Upper lobe of right lung (tissue), 1 donor: ENCODE results near the gene CDH13. TPM values are rescaled to one million over a fixed set of nuclear protein-coding genes. Genes with fewer than 3 reads are reported as not detected.
A peak's percentile ranks its signal among the peaks of the same experiment; 100 is the strongest.

Experiments
- ATAC-seq: fragments of 200-7000 bp; cut with Tn5 transposase; one replicate; pipeline ENCODE4 v1.9.1; 2020; ENCODE audit warnings: mild to moderate bottlenecking, moderate library complexity
- DNase-seq: peaks from one replicate; pipeline ENCODE4 v3.0.0-alpha.2; 2020
- H3K27ac ChIP-seq: fragments of 200-600 bp; one replicate; pipeline ENCODE4 v1.8.0; 2022
- H3K27me3 ChIP-seq: fragments of 200-600 bp; one replicate; pipeline ENCODE4 v1.8.0; 2022; ENCODE audit warnings: mild to moderate bottlenecking
- H3K36me3 ChIP-seq: fragments of 200-600 bp; one replicate; pipeline ENCODE4 v1.8.0; 2022
- H3K4me1 ChIP-seq: fragments of 200-600 bp; one replicate; pipeline ENCODE4 v1.8.0; 2022
- H3K4me3 ChIP-seq: fragments of 200-600 bp; one replicate; pipeline ENCODE4 v1.8.0; 2022; ENCODE audit warnings: mild to moderate bottlenecking
- H3K9me3 ChIP-seq: fragments of 200-600 bp; one replicate; pipeline ENCODE4 v1.8.0; 2022
- intact Hi-C: fragments of 100-400 bp; cut with DNase I; formaldehyde crosslinking; loops from one replicate; pipeline ENCODE4 v1.11.0; 2022
- total RNA-seq: library from RNA; stranded (reverse); fragmentation: NEBNext Ultra II Directional; extraction: Animal tissue kit (Norgen Biotek cat#: 25700); gene quantifications from one replicate; pipeline ENCODE4 v1.2.1, GENCODE V29; 2021
- TF ChIP-seq, protein P1 (sequence below): fragments of 200-600 bp; IDR thresholded peaks from one replicate; pipeline ENCODE4 v1.8.0; 2022; ENCODE audit warnings: antibody characterized with exemption
- donor health status: DM: no; HTN: yes; CAD: no; lungs with severe emphysema.

Gene CDH13
- total RNA-seq, 1 donor from 2014 or later: 27.2 TPM

- Histone ChIP-seq H3K4me3 (no peak overlapping the region), H3K4me1 (no peaks in the 10 kb centered on the region), H3K27me3 (no peaks in the 10 kb centered on the region), H3K36me3 (no peaks in the 10 kb centered on the region), H3K9me3 (no peaks in the 10 kb centered on the region), H3K27ac (no peak overlapping the region)
- DNase-seq (no peak), ATAC-seq (no peak)
- intact Hi-C loops: no loop called here
- TF ChIP-seq, protein P1, sequence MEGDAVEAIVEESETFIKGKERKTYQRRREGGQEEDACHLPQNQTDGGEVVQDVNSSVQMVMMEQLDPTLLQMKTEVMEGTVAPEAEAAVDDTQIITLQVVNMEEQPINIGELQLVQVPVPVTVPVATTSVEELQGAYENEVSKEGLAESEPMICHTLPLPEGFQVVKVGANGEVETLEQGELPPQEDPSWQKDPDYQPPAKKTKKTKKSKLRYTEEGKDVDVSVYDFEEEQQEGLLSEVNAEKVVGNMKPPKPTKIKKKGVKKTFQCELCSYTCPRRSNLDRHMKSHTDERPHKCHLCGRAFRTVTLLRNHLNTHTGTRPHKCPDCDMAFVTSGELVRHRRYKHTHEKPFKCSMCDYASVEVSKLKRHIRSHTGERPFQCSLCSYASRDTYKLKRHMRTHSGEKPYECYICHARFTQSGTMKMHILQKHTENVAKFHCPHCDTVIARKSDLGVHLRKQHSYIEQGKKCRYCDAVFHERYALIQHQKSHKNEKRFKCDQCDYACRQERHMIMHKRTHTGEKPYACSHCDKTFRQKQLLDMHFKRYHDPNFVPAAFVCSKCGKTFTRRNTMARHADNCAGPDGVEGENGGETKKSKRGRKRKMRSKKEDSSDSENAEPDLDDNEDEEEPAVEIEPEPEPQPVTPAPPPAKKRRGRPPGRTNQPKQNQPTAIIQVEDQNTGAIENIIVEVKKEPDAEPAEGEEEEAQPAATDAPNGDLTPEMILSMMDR: no peak
Observed at GRCh38 chr16:83700918-83701317, 1074.1 kb downstream of the CDH13 start.

GRCh38 chr16:83701494-83701893 is 1074.7 kb downstream of the CDH13 start:
- TF ChIP-seq, protein P1: no peak
- Histone ChIP-seq H3K36me3 (no peaks in the 10 kb centered on the region), H3K4me3 (no peak overlapping the region), H3K27ac (no peak overlapping the region), H3K9me3 (no peaks in the 10 kb centered on the region), H3K4me1 (no peaks in the 10 kb centered on the region), H3K27me3 (no peaks in the 10 kb centered on the region)
- intact Hi-C loops: no loop called here
- DNase-seq (peak; percentile 75), ATAC-seq (peak; percentile 70)

DNA sequence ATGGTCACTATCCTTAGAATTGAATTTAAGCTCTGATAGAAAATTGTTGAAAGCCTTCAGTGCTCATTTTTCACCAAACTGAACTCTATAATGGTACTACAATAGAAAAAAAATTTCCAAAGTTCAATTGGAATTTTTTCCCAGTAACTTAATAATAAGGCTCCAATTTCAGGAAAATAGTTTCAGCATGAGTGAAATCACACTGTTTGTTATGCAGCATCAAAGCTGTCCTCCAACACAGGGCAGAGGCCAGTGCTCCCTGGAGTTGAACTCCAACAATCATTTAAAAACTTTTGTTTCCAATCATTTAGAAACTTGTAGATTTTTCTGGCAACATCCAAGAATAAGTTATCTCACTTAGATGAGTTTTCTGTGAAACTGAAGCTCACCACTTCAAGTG is 1077.9 kb downstream of the CDH13 start:
- ATAC-seq: no peak
- H3K27me3 ChIP-seq: no peaks in the 10 kb centered on the region
- intact Hi-C loops: no loop called here
- H3K4me1 ChIP-seq: no peaks in the 10 kb centered on the region
- H3K36me3 ChIP-seq: no peaks in the 10 kb centered on the region
- no peak for DNase-seq
- TF ChIP-seq, protein P1: no peak
- H3K9me3 ChIP-seq: no peaks in the 10 kb centered on the region
- H3K27ac ChIP-seq: no peak overlapping the region
- H3K4me3 ChIP-seq: no peak overlapping the region

GRCh38 chr16:83705856-83706255 is 1079.1 kb downstream of the CDH13 start:
- TF ChIP-seq, protein P1: no peak
- intact Hi-C loops: no loop called here
- Histone ChIP-seq H3K4me1 (no peaks in the 10 kb centered on the region), H3K27ac (no peak overlapping the region), H3K36me3 (no peaks in the 10 kb centered on the region), H3K4me3 (no peak overlapping the region), H3K9me3 (no peaks in the 10 kb centered on the region), H3K27me3 (no peaks in the 10 kb centered on the region)
- no peak for ATAC-seq
- no peak for DNase-seq

DNA sequence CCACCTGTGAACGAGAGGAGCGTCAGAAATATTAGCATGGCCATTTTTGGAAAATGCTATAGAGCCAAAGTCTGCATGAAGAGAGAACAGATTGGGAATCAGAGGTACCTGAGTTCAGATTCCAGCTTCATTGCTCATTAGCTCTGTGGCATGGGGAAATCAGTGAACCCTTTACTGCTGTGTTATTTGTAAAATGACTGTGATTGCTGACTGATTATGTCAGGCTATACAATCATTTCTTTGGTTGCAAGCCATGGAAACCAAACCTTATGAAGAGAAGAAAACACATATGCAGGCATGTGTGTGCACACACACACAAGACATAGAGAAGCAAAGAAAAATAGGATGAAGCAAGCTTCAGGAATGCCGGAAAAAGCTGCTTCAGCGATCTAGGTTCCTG is 1079.6 kb downstream of the CDH13 start:
- Histone ChIP-seq H3K4me1 (no peaks in the 10 kb centered on the region), H3K4me3 (no peak overlapping the region), H3K36me3 (no peaks in the 10 kb centered on the region), H3K27me3 (no peaks in the 10 kb centered on the region), H3K9me3 (no peaks in the 10 kb centered on the region), H3K27ac (no peak overlapping the region)
- ATAC-seq (no peak), DNase-seq (no peak)
- TF ChIP-seq, protein P1: no peak
- intact Hi-C loops: no loop called here

DNA sequence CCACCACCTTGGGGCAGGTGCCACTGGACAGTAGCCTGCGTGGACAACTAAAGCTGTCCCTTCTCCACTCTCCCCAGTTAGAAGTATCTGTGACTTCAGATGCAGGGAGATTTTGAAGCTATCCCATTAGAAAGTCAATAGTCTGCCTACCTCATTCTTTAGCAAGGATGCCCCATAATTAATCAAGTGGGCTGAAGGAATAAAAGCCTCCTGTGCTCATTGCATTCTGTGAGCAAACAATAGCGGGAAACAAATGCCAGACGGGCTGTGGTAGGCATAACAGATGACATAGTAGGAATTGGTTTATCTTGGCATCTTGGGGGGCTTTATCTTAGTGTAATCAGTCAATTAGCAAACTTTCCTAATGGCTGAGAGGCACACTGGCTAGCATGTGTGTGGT is 1084.3 kb downstream of the CDH13 start:
- H3K27me3 ChIP-seq: no peaks in the 10 kb centered on the region
- peaks cover 15% of the 10 kb centered on the region for H3K4me1 ChIP-seq
- H3K9me3 ChIP-seq: no peaks in the 10 kb centered on the region
- no peaks in the 10 kb centered on the region for H3K36me3 ChIP-seq
- no peak for DNase-seq
- TF ChIP-seq, protein P1: no peak
- no peak for ATAC-seq
- intact Hi-C loops: no loop called here
- no peak overlapping the region for H3K4me3 ChIP-seq
- no peak overlapping the region for H3K27ac ChIP-seq
